Astrocyte (in vitro differentiated cells and primary cell): Measurements from ENCODE around the gene TELO2.
"Not testable (repeated sequence)": the region's sequence is repeated elsewhere in the genome, so short reads cannot be mapped to it uniquely, and the experiment has no call there.

Experiments used
- CTCF ChIP-seq: IDR thresholded peaks from 2 replicates; pipeline ENCODE4 v1.5.1; 2011; ENCODE audit warnings: low read depth, mild to moderate bottlenecking, inconsistent platforms, low read length, moderate library complexity; ENCODE audit not compliant: insufficient read depth
- EZH2 ChIP-seq: IDR thresholded peaks from 2 replicates; pipeline ENCODE4 v1.6.1; 2012; ENCODE audit warnings: mild to moderate bottlenecking, low read length, inconsistent platforms; ENCODE audit not compliant: insufficient read depth

GRCh38 chr16:1478937-1479336 is 14.2 kb upstream of the TELO2 start:
- TF ChIP-seq CTCF, EZH2: not testable (repeated sequence)
